ELR (cell line): Measurements from ENCODE around the gene GUCY2C.

Source experiments
- DNase-seq: peaks from one replicate; pipeline ENCODE4 v3.0.0-alpha.2; 2015; ENCODE audit warnings: low read depth

Gene GUCY2C

GRCh38 chr12:14570231-14570630 is 126.2 kb downstream of the GUCY2C start:
- DNase-seq: no peak

GRCh38 chr12:14567351-14568162 is 128.8 kb downstream of the GUCY2C start, which contains the start of gene PLBD1:
Gene PLBD1, minus strand, starts transcription at chr12:14567883. Its CDS starts 187 bp downstream, at chr12:14567696.
- DNase-seq: peak; percentile 5

- DNase-seq: no peak
These were observed 132.0 kb downstream of the GUCY2C start for GRCh38 chr12:14564336-14564959.

- no peak for DNase-seq
These were observed 133.4 kb downstream of the GUCY2C start for GRCh38 chr12:14563046-14563445.
